H1 (cell line): ENCODE data around the gene KRABD2.
A peak's percentile ranks its signal among the peaks of the same experiment; 100 is the strongest.

Source experiments
- CREB1 ChIP-seq: IDR thresholded peaks from 2 replicates; pipeline ENCODE4 v1.6.1; 2012; ENCODE audit warnings: inconsistent platforms
- JUN ChIP-seq: IDR thresholded peaks from 2 replicates; pipeline ENCODE4 v1.6.1; 2011; ENCODE audit warnings: low read depth, mild to moderate bottlenecking, improper control_type of control experiment, low read length
- SP1 ChIP-seq: IDR thresholded peaks from 2 replicates; pipeline ENCODE4 v1.6.1; 2011; ENCODE audit warnings: low read depth, low read length
- TAF1 ChIP-seq: IDR thresholded peaks from 2 replicates; pipeline ENCODE4 v1.6.1; 2011; ENCODE audit warnings: mild to moderate bottlenecking, low read depth, low read length
- TEAD4 ChIP-seq: IDR thresholded peaks from 2 replicates; pipeline ENCODE4 v1.6.1; 2012; ENCODE audit warnings: low read depth, low read length, inconsistent platforms, mixed read lengths
- TF ChIP-seq, protein P1 (sequence below): IDR thresholded peaks from 2 replicates; pipeline ENCODE4 v1.6.1; 2012; ENCODE audit warnings: inconsistent platforms
- TF ChIP-seq, protein P2 (sequence below), 3 experiments: IDR thresholded peaks; 1 replicate in 2 of 3; 2 replicates in 1 of 3; pipeline versions ENCODE4 v1.5.1 to v1.6.1; 2011; ENCODE audit warnings: low read length in 3 of 3, mild to moderate bottlenecking in 3 of 3, inconsistent platforms in 2 of 3, low read depth in 1 of 3, moderate library complexity in 1 of 3; ENCODE audit not compliant: insufficient read depth in 1 of 3; ENCODE audit errors: control extremely low read depth in 1 of 3

DNA sequence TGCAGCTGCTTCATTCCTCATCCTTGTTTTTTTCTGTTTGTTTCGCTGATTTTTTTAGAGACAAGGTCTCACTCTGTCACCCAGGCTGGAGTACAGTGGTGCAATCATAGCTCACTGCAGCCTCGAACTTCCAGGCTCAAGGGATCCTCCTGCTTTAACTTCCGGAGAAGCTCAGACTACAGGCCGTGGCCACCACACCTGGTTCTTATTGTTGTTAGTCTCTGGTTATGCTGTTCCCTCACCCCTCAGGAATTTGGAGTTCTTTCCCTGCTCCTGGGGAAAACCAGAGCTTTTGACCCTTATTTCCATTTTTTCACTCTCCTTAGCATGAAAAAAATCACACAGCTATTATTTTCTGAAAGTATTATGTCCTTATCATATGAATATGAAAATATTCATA lies 35.0 kb downstream of the KRABD2 start:
- TF ChIP-seq TEAD4 (peak; percentile 78), TAF1 (peak; percentile 40; the same call in 1 of the 2 replicates), SP1 (no peak), CREB1 (no peak), JUN (no peak)
- TF ChIP-seq, protein P1, sequence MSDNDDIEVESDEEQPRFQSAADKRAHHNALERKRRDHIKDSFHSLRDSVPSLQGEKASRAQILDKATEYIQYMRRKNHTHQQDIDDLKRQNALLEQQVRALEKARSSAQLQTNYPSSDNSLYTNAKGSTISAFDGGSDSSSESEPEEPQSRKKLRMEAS = no peak
- TF ChIP-seq, protein P2, sequence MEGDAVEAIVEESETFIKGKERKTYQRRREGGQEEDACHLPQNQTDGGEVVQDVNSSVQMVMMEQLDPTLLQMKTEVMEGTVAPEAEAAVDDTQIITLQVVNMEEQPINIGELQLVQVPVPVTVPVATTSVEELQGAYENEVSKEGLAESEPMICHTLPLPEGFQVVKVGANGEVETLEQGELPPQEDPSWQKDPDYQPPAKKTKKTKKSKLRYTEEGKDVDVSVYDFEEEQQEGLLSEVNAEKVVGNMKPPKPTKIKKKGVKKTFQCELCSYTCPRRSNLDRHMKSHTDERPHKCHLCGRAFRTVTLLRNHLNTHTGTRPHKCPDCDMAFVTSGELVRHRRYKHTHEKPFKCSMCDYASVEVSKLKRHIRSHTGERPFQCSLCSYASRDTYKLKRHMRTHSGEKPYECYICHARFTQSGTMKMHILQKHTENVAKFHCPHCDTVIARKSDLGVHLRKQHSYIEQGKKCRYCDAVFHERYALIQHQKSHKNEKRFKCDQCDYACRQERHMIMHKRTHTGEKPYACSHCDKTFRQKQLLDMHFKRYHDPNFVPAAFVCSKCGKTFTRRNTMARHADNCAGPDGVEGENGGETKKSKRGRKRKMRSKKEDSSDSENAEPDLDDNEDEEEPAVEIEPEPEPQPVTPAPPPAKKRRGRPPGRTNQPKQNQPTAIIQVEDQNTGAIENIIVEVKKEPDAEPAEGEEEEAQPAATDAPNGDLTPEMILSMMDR (IDR thresholded peaks at IDR 0.05; ENCODE audit: control extremely low read depth in 1 of 3, insufficient read depth in 1 of 3, low read depth in 1 of 3, low read length in 3 of 3) = no peak
